Activated CD4-positive, CD25-positive, alpha-beta regulatory T cell treated with anti-CD3 and anti-CD28 coated beads, Interleukin-2, amount 50 U/mL, for 24 hours (primary cell): ENCODE results near the gene WNT5A.
"Not testable (repeated sequence)": the region's sequence is repeated elsewhere in the genome, so short reads cannot be mapped to it uniquely, and the experiment has no call there.

Experiments used
- ATAC-seq, 2 donors: fragments of 150-1000 bp; cut with Tn5 transposase; one replicate each; pipeline ENCODE4 v1.10.0; 2021; ENCODE audit warnings: mild to moderate bottlenecking in 1 of 2, moderate library complexity in 1 of 2

Gene WNT5A

GRCh38 chr3:55505776-55506175, 18.7 kb upstream of the WNT5A start:
- no peak for ATAC-seq

- ATAC-seq, result not testable (repeated sequence)
These were observed 18.0 kb upstream of the WNT5A start for GRCh38 chr3:55505102-55505501.

- no peak for ATAC-seq
These were observed 14.8 kb upstream of the WNT5A start for GRCh38 chr3:55501905-55502304.

GRCh38 chr3:55500555-55501330, 13.6 kb upstream of the WNT5A start:
- no peak for ATAC-seq

GRCh38 chr3:55498520-55498919, 11.4 kb upstream of the WNT5A start:
- ATAC-seq, result no peak

GRCh38 chr3:55497250-55497649, 10.1 kb upstream of the WNT5A start:
- ATAC-seq, result no peak

- no peak for ATAC-seq
These were observed 7.9 kb upstream of the WNT5A start for GRCh38 chr3:55494976-55495375.

- no peak for ATAC-seq
These were observed 5.9 kb upstream of the WNT5A start for GRCh38 chr3:55492976-55493375.

GRCh38 chr3:55491296-55491816, 4.2 kb upstream of the WNT5A start:
- ATAC-seq, result no peak

GRCh38 chr3:55490276-55490913, 3.3 kb upstream of the WNT5A start:
- no peak for ATAC-seq

GRCh38 chr3:55489798-55490132, 2.7 kb upstream of the WNT5A start:
- ATAC-seq, result no peak

GRCh38 chr3:55488398-55489055, 1.4 kb upstream of the WNT5A start:
- no peak for ATAC-seq

- ATAC-seq, result no peak
These were observed 505 bp upstream of the WNT5A start for GRCh38 chr3:55487381-55488241.

GRCh38 chr3:55486101-55486856, 827 bp downstream of the WNT5A start:
- ATAC-seq, result no peak

GRCh38 chr3:55484801-55485791, 2.0 kb downstream of the WNT5A start:
- no peak for ATAC-seq

- no peak for ATAC-seq
These were observed 2.9 kb downstream of the WNT5A start for GRCh38 chr3:55484191-55484689.

GRCh38 chr3:55483196-55484095, 3.7 kb downstream of the WNT5A start:
- no peak for ATAC-seq

- ATAC-seq, result no peak
These were observed 4.5 kb downstream of the WNT5A start for GRCh38 chr3:55482496-55483195.
